Measurements from ENCODE around the gene ARMC3.
"Not testable (repeated sequence)": the region's sequence is repeated elsewhere in the genome, so short reads cannot be mapped to it uniquely, and the experiment has no call there.

Gene ARMC3

DNA sequence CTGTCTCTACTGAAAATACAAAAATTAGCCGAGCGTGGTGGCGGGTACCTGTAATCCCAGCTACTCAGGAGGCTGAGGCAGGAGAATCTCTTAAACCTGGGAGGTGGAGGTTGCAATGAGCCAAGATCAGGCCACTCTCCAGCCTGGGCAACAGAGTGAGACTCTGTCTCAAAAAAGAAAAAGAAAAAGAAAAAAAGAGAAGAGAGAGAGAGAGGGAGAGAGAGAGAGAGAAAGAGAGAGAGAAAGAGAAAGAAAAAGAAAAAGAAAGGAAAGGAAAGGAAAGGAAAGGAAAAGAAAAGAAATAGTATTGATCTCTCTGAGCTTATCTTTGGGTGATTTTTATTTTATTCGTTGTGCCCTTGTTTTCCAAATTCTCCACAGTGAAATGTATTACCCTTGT, 1.2 kb downstream of the ARMC3 start:
- not testable (repeated sequence) for DNase-seq (ENCODE audit: low read depth in 2 of 2)

GRCh38 chr10:22931948-22932347, 4.1 kb downstream of the ARMC3 start:
- no peak for DNase-seq (ENCODE audit: low read depth in 2 of 2)

GRCh38 chr10:22932626-22933370, 4.9 kb downstream of the ARMC3 start:
- DNase-seq (ENCODE audit: low read depth in 2 of 2): no peak

- no peak for DNase-seq (ENCODE audit: low read depth in 2 of 2)
Measured at GRCh38 chr10:22934726-22935125, 6.9 kb downstream of the ARMC3 start.

DNA sequence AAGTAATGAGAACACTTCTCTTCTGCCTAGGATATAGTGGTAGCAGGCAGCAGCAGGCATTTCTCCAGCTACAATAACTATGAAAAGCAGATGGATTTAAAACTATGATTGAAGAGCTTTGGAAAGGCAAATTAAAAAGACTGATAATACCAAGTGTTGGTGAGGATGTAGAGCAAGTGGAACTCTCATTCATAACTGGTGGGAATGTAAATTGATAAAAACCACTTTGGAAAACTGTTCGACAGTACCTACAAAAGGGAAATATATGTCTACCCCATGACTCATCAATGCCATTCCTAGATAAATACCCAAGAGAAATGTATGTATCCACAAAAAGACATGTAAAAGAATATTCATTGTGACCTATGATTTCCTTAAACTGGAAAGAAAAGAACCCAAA, 14.6 kb downstream of the ARMC3 start:
- DNase-seq (ENCODE audit: low read depth in 2 of 2): no peak

DNA sequence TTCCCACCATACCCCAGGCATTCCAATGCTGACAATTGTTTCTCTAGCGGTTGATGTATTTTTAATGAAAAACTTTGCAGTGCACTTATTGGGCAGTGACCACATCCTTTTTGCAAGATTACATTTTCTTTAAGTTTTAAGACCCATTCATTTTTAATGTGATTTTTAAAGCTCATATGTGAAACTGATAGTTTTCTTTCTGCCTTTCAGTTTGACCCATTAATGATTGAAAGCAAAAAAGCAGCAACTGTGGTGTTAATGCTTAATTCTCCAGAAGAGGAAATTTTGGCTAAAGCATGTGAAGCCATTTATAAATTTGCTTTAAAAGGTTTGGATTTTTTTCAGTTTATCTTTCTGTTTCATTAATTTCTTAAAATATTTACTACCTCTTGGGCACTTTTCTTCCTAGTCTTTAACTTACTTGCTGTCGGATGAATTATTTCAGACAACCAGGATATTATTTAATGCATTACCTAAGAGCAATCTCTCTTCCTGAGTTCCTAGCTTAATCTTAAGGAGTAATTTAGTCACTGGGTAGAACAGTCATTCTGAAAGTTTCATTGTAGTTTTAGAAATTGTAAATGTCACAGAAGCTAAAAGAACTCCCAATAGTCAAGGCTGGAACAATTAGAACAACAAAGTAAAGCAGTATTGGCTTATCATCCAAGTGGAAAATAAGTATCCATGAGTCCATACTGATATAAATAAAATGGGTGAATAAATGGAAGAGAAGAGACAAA, 18.3 kb downstream of the ARMC3 start:
- no peak for DNase-seq (ENCODE audit: low read depth in 2 of 2)

- DNase-seq (ENCODE audit: low read depth in 2 of 2): no peak
Measured at GRCh38 chr10:22954970-22955369, 27.1 kb downstream of the ARMC3 start.

DNA sequence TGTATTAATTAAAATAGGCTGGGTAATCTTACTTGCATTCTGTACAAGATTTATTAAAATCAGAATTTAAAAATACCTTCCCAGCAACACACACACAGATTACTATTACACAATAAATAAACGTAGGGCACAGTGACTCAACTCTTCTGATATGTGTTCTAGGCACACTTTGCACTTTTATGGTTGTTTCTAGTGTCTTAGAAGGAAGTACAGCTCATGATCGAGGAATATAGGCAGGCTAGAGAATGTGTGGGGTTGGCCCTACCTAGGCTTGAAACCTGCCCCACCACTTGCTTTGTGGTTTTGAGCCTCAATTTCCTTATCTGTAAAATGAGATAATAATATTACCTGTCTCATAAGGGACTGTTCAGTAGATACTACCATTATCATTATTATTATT, 30.5 kb downstream of the ARMC3 start:
- no peak for DNase-seq (ENCODE audit: low read depth in 2 of 2)

DNA sequence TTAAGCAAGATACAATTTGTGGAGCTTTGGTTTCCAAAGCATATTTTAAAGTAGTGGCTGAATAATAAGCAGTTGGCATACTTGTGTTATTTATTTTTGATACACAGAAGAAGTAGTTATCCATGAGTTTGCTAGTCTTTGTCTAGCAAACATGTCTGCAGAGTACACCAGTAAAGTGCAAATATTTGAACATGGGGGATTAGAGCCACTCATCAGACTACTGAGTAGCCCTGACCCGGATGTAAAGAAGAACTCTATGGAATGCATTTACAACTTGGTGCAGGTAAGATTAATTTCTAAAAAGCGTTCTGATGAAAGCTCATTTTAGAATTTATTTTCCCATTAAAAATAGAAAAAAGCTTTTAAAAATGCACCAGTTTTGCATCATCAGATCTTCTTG, 31.4 kb downstream of the ARMC3 start:
- DNase-seq (ENCODE audit: low read depth in 2 of 2): no peak

GRCh38 chr10:22959950-22960349, 32.1 kb downstream of the ARMC3 start:
- DNase-seq (ENCODE audit: low read depth in 2 of 2): no peak

GRCh38 chr10:22962817-22963216, 35.0 kb downstream of the ARMC3 start:
- DNase-seq (ENCODE audit: low read depth in 2 of 2): no peak

DNA sequence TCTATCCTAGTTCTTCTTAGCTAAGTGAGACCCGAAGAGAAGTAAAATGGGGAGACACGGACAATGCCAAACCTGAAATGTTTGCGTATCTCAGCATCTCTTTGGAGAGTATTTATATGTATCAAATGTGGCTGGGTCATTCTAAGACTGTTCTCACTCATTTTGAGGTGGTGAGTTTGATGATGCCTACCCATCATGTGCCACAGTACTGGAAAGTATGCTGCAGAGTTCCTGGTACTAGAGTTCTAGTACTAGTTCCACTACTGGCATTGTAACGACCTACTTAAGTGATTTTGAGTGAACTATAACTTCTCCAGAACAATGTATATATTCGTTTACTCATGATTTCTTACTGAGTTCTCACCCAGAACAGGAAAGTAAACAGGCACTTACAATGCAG, 41.9 kb downstream of the ARMC3 start:
- DNase-seq (ENCODE audit: low read depth in 2 of 2): no peak

DNA sequence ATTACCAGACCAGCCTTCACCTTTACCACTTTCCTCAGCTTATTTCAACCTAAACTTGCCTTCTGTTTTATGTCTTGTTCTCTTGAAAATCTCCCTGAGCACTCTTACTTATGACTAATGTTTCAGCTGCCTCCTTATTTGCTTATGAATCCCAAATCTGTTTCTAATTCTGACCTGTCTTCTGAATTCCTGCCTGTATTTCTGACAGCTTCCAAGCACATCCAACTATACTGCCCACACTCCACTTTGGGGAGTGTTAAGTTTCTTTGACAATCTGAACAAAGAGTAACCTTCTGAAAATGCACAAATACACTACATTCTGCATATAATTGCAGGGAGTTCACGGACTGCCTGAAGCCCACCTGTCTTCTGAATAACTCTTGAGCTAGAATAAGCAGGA, 48.7 kb downstream of the ARMC3 start:
- DNase-seq (ENCODE audit: low read depth in 2 of 2): no peak

DNA sequence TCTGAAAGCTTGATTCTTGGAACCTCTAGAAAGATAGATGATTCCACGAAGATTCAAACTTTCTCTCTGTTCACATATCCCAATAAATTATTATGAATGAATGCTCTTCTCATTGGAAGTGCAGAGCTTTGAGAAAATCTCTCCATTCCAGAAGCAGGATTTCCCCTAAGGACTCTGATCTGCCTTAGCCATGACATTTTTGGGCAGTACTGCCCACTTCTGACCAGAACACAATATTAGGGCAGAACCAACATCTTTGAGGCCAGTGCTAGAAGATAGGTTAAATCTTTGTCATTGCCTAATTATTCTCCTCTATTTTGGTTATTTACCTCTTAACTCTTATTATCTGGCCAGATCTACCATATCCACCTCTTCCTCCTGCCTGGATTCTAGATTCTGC, 49.9 kb downstream of the ARMC3 start:
- no peak for DNase-seq (ENCODE audit: low read depth in 2 of 2)

GRCh38 chr10:22978287-22978686, 50.4 kb downstream of the ARMC3 start:
- DNase-seq (ENCODE audit: low read depth in 2 of 2): no peak

DNA sequence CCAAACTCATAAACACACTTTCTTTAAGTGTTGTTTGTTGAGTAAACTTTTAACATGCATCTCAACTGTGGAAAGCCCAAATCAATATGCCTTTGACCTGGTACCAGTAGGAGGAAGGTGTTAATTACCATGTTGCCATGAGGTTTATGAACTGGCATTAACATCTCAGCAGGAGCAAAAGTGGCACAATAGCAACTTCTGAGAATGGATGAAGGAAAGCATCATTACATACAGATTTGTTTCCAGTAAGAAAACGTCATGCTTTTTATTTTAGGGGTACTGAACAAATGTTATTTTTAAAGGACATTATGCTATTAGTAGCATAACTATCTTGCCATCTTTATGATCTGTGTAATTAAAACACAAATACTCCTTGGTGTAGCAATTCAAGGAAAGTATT, 51.1 kb downstream of the ARMC3 start:
- no peak for DNase-seq (ENCODE audit: low read depth in 2 of 2)

DNA sequence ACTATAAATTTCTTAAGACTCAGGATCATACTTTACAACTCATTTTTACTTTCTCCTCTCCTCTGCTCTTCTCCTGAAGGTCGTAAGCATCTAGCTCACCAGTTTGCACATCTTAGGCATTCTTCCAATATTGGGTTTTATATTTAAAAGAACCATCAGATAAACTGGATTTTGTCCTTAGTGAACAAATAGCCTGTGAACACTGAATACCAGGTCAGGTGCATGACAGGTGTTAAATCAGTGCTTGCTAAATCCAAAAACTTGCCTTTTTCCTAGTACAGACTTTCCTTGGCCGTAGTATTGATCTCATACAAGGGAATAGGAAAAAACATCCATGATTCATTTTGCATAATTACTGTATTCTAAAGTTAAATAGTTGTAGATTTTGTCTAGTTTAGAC, 53.0 kb downstream of the ARMC3 start:
- no peak for DNase-seq (ENCODE audit: low read depth in 2 of 2)

GRCh38 chr10:22984066-22984465, 56.2 kb downstream of the ARMC3 start:
- no peak for DNase-seq (ENCODE audit: low read depth in 2 of 2)

GRCh38 chr10:22986771-22987542, 59.1 kb downstream of the ARMC3 start:
- no peak for DNase-seq (ENCODE audit: low read depth in 2 of 2)

GRCh38 chr10:22988581-22989360, 60.9 kb downstream of the ARMC3 start:
- DNase-seq (ENCODE audit: low read depth in 2 of 2): peak; percentile 29 to 58

DNA sequence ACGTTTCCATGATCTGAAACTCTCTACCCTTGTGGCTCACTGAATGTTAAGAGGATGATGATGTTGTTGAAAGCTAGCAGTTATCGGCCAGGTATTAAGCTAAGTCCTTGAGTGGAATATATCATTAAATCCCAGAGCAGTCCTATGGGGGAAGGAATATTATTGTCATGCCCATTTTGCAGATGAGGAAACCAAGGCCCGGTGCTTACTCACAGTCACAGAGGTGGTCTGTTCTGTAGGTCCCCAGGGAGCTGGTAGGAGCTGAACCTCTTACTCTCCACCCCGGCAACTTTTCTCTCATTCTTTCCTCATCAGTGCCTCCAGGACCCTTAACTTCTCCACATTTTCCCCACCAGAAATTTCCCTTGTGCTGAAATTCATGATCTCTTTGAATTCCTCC, 62.6 kb downstream of the ARMC3 start:
- DNase-seq (ENCODE audit: low read depth in 2 of 2): no peak

GRCh38 chr10:22992075-22992474, 64.2 kb downstream of the ARMC3 start:
- DNase-seq (ENCODE audit: low read depth in 2 of 2): peak; percentile 4 to 8
